Body of pancreas (tissue), 4 donors: ENCODE results near the gene CCDC148. TPM values are rescaled to one million over a fixed set of nuclear protein-coding genes. Genes with fewer than 3 reads are reported as not detected.

Source experiments
- ATAC-seq: fragments of 150-250 bp; one replicate; pipeline ENCODE4 v1.9.1; 2016
- DNase-seq, 4 donors: peaks; one replicate each; pipeline ENCODE4 v3.0.0-alpha.2; 2019
- H3K27ac ChIP-seq, 4 donors: fragments of 200-600 bp; sonication (generic); 1 replicate in 3 of 4; 2 replicates in 1 of 4; pipeline versions ENCODE4 v1.5.1 to v1.6.1; 2016 to 2019; ENCODE audit warnings: mild to moderate bottlenecking in 1 of 4, mixed read lengths in 1 of 4, moderate library complexity in 1 of 4
- H3K27me3 ChIP-seq, 2 donors: fragments of 200-600 bp; sonication (generic); one replicate each; pipeline ENCODE4 v1.6.0; 2016; ENCODE audit warnings: mild to moderate bottlenecking in 1 of 2
- H3K36me3 ChIP-seq, 2 donors: fragments of 200-600 bp; sonication (generic); replicated peaks in 1 of 2; 2 replicates each; pipeline ENCODE4 v1.5.1; 2016; ENCODE audit warnings: low read depth in 2 of 2; ENCODE audit not compliant: insufficient read depth in 1 of 2
- H3K4me1 ChIP-seq: fragments of 200-600 bp; sonication (generic); one replicate; pipeline ENCODE4 v1.6.0; 2016
- H3K4me3 ChIP-seq, 2 donors: fragments of 200-600 bp; sonication (generic); 1 replicate in 1 of 2; 2 replicates in 1 of 2; pipeline ENCODE4 v1.5.1; 2016 to 2019
- H3K9me3 ChIP-seq, 3 donors: fragments of 200-600 bp; sonication (generic); 1 replicate in 2 of 3; 2 replicates in 1 of 3; pipeline ENCODE4 v1.5.1; 2016
- POLR2A ChIP-seq, 3 donors: fragments of 450-650 bp; IDR thresholded peaks; one replicate each; pipeline ENCODE4 v1.6.1; 2016; ENCODE audit warnings: antibody characterized with exemption in 3 of 3, mild to moderate bottlenecking in 2 of 3
- WGBS, 2 donors: methylation state at CpG; one replicate each; pipeline ENCODE4 v1.1.5; 2017; 5-methylcytosine and 5-hydroxymethylcytosine counted together
- intact Hi-C: fragments of 100-400 bp; cut with DNase I; formaldehyde crosslinking; loops from one replicate; pipeline ENCODE4 v1.15.1; 2023
- total RNA-seq, 2 donors: library from RNA; depleted of rRNA; stranded (reverse); fragments of >200 nt; gene quantifications; one replicate each; pipeline ENCODE4 v1.1.0, GENCODE V29; 2016
- TF ChIP-seq, protein P1 (sequence below), 7 experiments: fragments of 450-650 bp in 4 of 7; fragments of 200-600 bp in 3 of 7; sonication (generic) in 3 of 7; IDR thresholded peaks; one replicate each; pipeline ENCODE4 v1.5.1; 2016 to 2019; ENCODE audit warnings: antibody characterized with exemption in 7 of 7

Gene CCDC148
- total RNA-seq, 2 donors from 2014 or later = 0.66 to 0.78 TPM

DNA sequence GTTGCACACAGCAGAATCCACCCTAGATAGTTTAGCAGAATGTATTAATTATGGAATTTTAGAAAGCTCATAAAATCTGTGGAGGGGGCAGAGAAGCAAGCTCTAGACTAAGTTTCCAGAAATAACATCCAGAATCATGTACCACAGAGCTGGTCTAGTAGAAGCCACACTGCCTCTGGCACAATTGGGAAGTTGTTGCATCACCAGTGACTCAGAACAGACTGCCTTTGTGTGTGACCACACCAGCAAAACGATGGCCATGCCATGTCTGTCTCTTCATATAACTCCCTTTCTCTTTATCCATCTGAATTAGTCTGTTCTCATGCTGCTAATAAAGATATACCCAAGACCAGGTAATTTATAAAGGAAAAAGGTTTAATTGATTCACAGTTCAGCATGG is 158.9 kb downstream of the CCDC148 start:
- Histone ChIP-seq H3K27me3 (no peaks in the 10 kb centered on the region), H3K36me3 (no peaks in the 10 kb centered on the region), H3K4me1 (no peaks in the 10 kb centered on the region), H3K9me3 (no peaks in the 10 kb centered on the region), H3K4me3 (no peak overlapping the region), H3K27ac (no peak overlapping the region)
- intact Hi-C loops = no loop called here
- ATAC-seq (no peak), DNase-seq (no peak)
- TF ChIP-seq, protein P1, sequence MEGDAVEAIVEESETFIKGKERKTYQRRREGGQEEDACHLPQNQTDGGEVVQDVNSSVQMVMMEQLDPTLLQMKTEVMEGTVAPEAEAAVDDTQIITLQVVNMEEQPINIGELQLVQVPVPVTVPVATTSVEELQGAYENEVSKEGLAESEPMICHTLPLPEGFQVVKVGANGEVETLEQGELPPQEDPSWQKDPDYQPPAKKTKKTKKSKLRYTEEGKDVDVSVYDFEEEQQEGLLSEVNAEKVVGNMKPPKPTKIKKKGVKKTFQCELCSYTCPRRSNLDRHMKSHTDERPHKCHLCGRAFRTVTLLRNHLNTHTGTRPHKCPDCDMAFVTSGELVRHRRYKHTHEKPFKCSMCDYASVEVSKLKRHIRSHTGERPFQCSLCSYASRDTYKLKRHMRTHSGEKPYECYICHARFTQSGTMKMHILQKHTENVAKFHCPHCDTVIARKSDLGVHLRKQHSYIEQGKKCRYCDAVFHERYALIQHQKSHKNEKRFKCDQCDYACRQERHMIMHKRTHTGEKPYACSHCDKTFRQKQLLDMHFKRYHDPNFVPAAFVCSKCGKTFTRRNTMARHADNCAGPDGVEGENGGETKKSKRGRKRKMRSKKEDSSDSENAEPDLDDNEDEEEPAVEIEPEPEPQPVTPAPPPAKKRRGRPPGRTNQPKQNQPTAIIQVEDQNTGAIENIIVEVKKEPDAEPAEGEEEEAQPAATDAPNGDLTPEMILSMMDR (IDR thresholded peaks at IDR 0.05) = no peak
- no peak for TF ChIP-seq POLR2A (IDR thresholded peaks at IDR 0.05)
- WGBS, 2 donors = 59 to 88% methylated on average over 1 of the region's 1 CpG

DNA sequence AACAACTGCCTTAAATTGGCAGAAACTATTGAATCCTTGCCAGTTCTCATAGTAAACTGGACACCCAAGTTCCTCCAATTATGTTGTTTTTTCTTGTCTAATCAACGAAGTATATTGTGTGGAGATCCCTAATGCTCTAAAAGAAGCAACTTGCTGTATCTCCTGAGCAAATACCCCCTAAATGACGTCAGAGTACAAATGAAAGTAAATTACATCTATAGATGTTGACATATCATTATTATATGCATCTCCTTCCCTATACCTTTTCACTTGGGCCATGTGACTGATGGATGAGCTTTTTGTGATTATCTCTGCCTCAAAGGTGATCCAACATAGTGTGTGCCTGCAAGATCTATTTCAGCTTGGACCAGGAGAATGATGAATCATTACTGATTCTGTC is 159.4 kb downstream of the CCDC148 start:
- WGBS, 2 donors = 33 to 62% methylated on average over 2 of the region's 2 CpGs
- DNase-seq = no peak

DNA sequence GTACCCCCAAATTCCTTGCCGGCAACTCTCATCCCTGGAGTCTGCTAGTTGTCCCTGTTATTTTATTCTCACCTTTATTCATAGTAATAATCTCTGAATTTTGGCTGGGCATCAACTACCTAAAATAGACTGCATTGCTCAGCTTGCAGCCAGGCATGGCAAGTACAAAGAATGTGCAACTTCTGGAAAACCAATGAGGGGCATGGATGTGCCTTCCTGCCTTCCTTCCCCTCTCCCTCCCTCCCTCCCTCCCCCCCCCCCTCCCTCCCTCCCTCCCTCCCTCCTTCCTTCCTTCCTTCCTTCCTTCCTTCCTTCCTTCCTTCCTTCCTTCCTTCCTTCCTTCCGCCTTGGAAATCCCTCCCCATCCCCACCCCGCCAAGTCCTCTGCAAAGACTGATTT is 162.8 kb downstream of the CCDC148 start:
- intact Hi-C loops = no loop called here
- no peak for ATAC-seq
- no peaks in the 10 kb centered on the region for H3K9me3 ChIP-seq

More for the DNA sequence above, 159.4 kb downstream of the CCDC148 start:
- Histone ChIP-seq H3K4me1 (no peaks in the 10 kb centered on the region), H3K36me3 (no peaks in the 10 kb centered on the region), H3K27me3 (no peaks in the 10 kb centered on the region), H3K9me3 (no peaks in the 10 kb centered on the region), H3K27ac (no peak overlapping the region), H3K4me3 (no peak overlapping the region)
- no peak for TF ChIP-seq POLR2A (IDR thresholded peaks at IDR 0.05)
- TF ChIP-seq, protein P1 (IDR thresholded peaks at IDR 0.05) = no peak
- ATAC-seq = no peak
- intact Hi-C loops = no loop called here

DNA sequence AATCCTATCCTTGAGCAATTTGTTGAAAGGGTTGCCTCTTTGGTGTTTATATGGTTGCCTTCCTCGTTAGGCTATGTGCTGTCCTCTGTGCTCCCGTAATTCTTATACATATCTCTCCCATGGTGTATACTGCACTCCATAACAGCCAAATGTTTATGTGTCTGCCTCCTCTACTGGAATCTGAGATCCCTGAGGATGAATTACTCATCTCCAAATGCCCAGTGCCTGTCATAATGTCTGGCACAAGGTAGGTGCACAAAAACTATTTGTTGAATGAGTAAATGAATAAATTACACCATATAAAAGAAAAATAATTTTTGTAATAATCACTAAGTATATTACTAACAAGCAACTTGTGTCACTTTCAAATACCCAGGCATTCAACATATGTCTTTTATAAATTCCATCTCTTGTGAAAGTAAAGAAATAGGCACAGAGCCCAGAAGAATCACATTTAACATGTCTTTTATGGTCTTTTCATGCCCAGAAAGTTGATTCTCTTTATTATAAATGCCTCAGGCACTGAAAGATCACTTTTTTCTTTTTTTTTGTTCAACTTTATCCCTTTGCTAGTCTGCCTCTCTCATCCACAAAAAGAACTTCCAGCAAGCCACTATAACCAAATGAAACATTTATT is 164.9 kb downstream of the CCDC148 start:
- ATAC-seq (no peak), DNase-seq (no peak)
- no peaks in the 10 kb centered on the region for H3K9me3 ChIP-seq
- no peaks in the 10 kb centered on the region for H3K36me3 ChIP-seq
- intact Hi-C loops = no loop called here
- TF ChIP-seq, protein P1 (IDR thresholded peaks at IDR 0.05) = no peak
- TF ChIP-seq POLR2A (IDR thresholded peaks at IDR 0.05) = no peak
- 81 to 90% methylated on average over 2 of the region's 2 CpGs for WGBS, 2 donors
- H3K4me3 ChIP-seq = no peak overlapping the region
- no peaks in the 10 kb centered on the region for H3K27me3 ChIP-seq
- no peaks in the 10 kb centered on the region for H3K4me1 ChIP-seq
- H3K27ac ChIP-seq = no peak overlapping the region

More for the DNA sequence above, 162.8 kb downstream of the CCDC148 start:
- Histone ChIP-seq H3K27me3 (no peaks in the 10 kb centered on the region), H3K36me3 (no peaks in the 10 kb centered on the region), H3K4me3 (no peak overlapping the region), H3K27ac (no peak overlapping the region), H3K4me1 (no peaks in the 10 kb centered on the region)
- no peak for DNase-seq
- TF ChIP-seq, protein P1 (IDR thresholded peaks at IDR 0.05) = no peak
- TF ChIP-seq POLR2A (IDR thresholded peaks at IDR 0.05) = no peak
- 90 to 93% methylated on average over 2 to 3 of the region's 3 CpGs for WGBS, 2 donors

DNA sequence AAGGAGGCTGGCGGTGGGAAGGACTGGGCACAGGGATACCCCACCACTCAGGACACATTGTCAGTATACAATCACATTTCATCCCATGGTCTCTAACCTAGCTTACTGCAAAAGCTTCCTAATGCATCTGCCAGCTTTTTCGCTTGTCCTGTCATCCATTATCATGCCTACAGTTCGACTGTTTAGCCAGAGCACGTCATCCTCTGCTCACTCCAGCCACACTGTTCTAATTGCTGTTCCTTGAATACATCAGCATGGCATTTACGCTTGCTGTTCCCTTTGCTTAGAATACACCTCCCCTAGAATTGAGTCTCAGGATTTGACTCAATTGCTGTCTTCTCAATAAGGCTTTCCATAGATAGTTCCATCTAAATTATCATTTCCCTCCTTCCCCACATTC is 166.3 kb downstream of the CCDC148 start:
- H3K27ac ChIP-seq = no peak overlapping the region
- H3K4me1 ChIP-seq = no peaks in the 10 kb centered on the region
- no peak for ATAC-seq
- H3K4me3 ChIP-seq = no peak overlapping the region
- no peaks in the 10 kb centered on the region for H3K27me3 ChIP-seq
- no peaks in the 10 kb centered on the region for H3K9me3 ChIP-seq
- WGBS, 2 donors = 81 to 89% methylated on average over 5 of the region's 5 CpGs
- TF ChIP-seq, protein P1 (IDR thresholded peaks at IDR 0.05) = no peak
- TF ChIP-seq POLR2A (IDR thresholded peaks at IDR 0.05) = no peak
- no peak for DNase-seq
- no peaks in the 10 kb centered on the region for H3K36me3 ChIP-seq
- intact Hi-C loops = no loop called here
